Measurements from ENCODE around the gene COL6A1. TPM values are rescaled to one million over a fixed set of nuclear protein-coding genes. Genes with fewer than 3 reads are reported as not detected.

Gene COL6A1
- total RNA-seq, 1 donor from 2014 or later = 12.9 TPM

DNA sequence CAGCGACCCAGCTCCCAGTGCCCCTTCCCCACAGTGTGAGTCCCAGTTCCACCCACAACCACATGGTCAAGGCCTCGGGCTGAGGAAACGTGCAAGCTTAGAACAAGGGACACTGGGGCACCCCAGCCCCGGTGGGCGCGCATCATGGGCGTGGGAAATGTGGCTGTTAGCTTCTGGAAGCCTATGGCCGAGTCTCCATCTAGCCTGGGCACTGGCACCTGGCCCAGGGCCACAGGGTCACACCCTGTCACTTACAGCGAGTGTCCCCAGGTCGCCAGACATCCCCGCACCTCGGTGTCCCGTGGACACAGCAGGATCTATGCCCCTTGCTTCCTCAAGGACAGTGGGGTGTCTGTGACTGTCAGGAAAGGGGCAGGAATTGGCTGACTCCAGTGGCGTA, 37.0 kb upstream of the COL6A1 start:
- no peaks in the 10 kb centered on the region for H3K36me3 ChIP-seq (ENCODE audit: control insufficient read depth, insufficient read depth, low read length)
- DNase-seq (ENCODE audit: low read depth) (no peak), FAIRE-seq (no peak)
- no peak overlapping the region for H3K4me3 ChIP-seq (ENCODE audit: low read depth, low read length)
- H3K27me3 ChIP-seq (ENCODE audit: control insufficient read depth, insufficient read depth, low read length) = no peaks in the 10 kb centered on the region
- TF ChIP-seq, protein P1, sequence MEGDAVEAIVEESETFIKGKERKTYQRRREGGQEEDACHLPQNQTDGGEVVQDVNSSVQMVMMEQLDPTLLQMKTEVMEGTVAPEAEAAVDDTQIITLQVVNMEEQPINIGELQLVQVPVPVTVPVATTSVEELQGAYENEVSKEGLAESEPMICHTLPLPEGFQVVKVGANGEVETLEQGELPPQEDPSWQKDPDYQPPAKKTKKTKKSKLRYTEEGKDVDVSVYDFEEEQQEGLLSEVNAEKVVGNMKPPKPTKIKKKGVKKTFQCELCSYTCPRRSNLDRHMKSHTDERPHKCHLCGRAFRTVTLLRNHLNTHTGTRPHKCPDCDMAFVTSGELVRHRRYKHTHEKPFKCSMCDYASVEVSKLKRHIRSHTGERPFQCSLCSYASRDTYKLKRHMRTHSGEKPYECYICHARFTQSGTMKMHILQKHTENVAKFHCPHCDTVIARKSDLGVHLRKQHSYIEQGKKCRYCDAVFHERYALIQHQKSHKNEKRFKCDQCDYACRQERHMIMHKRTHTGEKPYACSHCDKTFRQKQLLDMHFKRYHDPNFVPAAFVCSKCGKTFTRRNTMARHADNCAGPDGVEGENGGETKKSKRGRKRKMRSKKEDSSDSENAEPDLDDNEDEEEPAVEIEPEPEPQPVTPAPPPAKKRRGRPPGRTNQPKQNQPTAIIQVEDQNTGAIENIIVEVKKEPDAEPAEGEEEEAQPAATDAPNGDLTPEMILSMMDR (IDR thresholded peaks at IDR 0.05; ENCODE audit: insufficient read depth, low read length, severe bottlenecking) = no peak

DNA sequence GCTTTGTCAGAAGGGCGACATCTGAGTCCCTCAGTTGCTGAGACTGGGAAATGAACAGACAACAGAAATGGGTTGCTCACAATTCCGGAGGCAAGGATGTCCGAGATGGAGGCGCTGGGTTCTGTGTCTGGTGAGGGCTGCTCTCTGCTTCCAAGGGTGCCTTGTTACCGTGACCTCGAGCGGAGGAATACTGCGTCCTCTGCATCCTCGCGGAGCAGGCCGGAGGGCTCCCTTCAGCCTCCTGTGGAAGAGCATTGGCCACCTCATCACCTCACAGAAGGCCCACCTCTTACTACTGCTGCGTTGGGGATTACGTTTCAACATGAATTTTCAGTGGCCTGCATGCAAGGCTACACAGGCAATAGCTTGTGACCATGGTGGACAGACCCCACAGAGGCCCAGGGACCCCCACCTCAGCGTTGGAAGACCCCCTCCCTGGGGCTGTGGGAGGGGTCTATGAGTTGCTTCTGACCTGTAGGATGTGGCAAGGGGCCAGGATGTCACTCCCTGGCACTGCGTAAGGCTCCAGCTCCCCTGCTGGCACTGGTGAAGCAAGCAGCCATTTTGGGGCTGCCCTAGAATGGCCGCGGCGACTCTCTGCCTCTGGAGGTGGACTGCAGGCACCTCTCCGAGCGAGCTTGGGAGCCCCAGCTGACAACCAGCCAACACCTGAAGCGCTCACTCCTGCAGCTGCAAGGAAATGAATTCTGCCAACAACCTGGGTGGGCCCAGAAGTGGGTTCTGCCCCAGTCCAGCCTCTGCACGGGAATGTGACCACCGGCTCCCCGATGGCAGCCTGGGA, 36.3 kb upstream of the COL6A1 start:
- TF ChIP-seq, protein P1 (IDR thresholded peaks at IDR 0.05; ENCODE audit: insufficient read depth, low read length, severe bottlenecking) = no peak
- DNase-seq (ENCODE audit: low read depth) = no peak
- no peak for FAIRE-seq

GRCh38 chr21:45945868-45946210, 35.7 kb upstream of the COL6A1 start:
- Histone ChIP-seq H3K36me3 (ENCODE audit: control insufficient read depth, insufficient read depth, low read length) (no peaks in the 10 kb centered on the region), H3K4me3 (ENCODE audit: low read depth, low read length) (no peak overlapping the region), H3K27me3 (ENCODE audit: control insufficient read depth, insufficient read depth, low read length) (no peaks in the 10 kb centered on the region)
- FAIRE-seq = no peak
- no peak for DNase-seq (ENCODE audit: low read depth)
- TF ChIP-seq, protein P1 (IDR thresholded peaks at IDR 0.05; ENCODE audit: insufficient read depth, low read length, severe bottlenecking) = no peak

More for the DNA sequence above, 36.3 kb upstream of the COL6A1 start:
- Histone ChIP-seq H3K36me3 (ENCODE audit: control insufficient read depth, insufficient read depth, low read length) (no peaks in the 10 kb centered on the region), H3K27me3 (ENCODE audit: control insufficient read depth, insufficient read depth, low read length) (no peaks in the 10 kb centered on the region), H3K4me3 (ENCODE audit: low read depth, low read length) (no peak overlapping the region)

DNA sequence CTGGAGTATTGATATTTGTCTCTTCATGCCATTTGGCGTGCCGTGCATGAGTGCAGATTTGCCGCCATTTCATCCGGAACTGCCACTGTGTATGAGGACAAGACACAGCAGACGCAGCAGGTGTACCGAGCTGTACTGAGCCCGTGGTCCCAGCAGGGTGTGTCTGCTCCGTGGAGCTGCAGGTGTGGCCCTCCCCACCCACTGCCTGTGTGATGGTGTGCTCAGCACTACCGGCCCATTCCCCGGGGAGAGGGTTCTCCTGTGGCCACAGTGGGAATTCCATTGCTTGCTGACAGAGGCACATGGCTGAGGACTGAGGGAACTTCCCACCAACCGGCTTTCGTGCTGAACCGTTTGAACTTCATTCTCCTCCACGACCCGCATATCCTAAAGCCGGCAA, 34.3 kb upstream of the COL6A1 start:
- FAIRE-seq (peak; percentile 68), DNase-seq (ENCODE audit: low read depth) (no peak)
- Histone ChIP-seq H3K27me3 (ENCODE audit: control insufficient read depth, insufficient read depth, low read length) (no peaks in the 10 kb centered on the region), H3K36me3 (ENCODE audit: control insufficient read depth, insufficient read depth, low read length) (no peaks in the 10 kb centered on the region), H3K4me3 (ENCODE audit: low read depth, low read length) (no peak overlapping the region)
- TF ChIP-seq, protein P1 (IDR thresholded peaks at IDR 0.05; ENCODE audit: insufficient read depth, low read length, severe bottlenecking) = no peak

GRCh38 chr21:45947716-45948255, 33.8 kb upstream of the COL6A1 start:
- TF ChIP-seq, protein P1 (IDR thresholded peaks at IDR 0.05; ENCODE audit: insufficient read depth, low read length, severe bottlenecking) = no peak
- Histone ChIP-seq H3K36me3 (ENCODE audit: control insufficient read depth, insufficient read depth, low read length) (no peaks in the 10 kb centered on the region), H3K27me3 (ENCODE audit: control insufficient read depth, insufficient read depth, low read length) (no peaks in the 10 kb centered on the region), H3K4me3 (ENCODE audit: low read depth, low read length) (no peak overlapping the region)
- DNase-seq (ENCODE audit: low read depth) (no peak), FAIRE-seq (no peak)

All from bronchial epithelial cell (primary cell).